Thoracic aorta (tissue), 2 donors: ENCODE data around the gene CACNA2D3. TPM values are rescaled to one million over a fixed set of nuclear protein-coding genes. Genes with fewer than 3 reads are reported as not detected.

Experiments
- ATAC-seq: fragments of 150-250 bp; one replicate; pipeline ENCODE4 v1.8.0; 2017; ENCODE audit warnings: low read depth; ENCODE audit not compliant: insufficient number of reproducible peaks, low FRiP score
- DNase-seq: peaks from one replicate; pipeline ENCODE4 v3.0.0-alpha.2; 2020; ENCODE audit warnings: low spot score
- H3K27ac ChIP-seq, 2 donors: fragments of 200-600 bp; sonication (generic); 1 replicate in 1 of 2; 2 replicates in 1 of 2; pipeline ENCODE4 v1.5.1; 2016; ENCODE audit warnings: mild to moderate bottlenecking in 2 of 2, moderate library complexity in 2 of 2
- H3K27me3 ChIP-seq: fragments of 200-600 bp; sonication (generic); replicated peaks from 2 replicates; pipeline ENCODE4 v1.6.0; 2016; ENCODE audit warnings: mild to moderate bottlenecking; ENCODE audit not compliant: insufficient read depth
- H3K36me3 ChIP-seq: fragments of 200-600 bp; sonication (generic); one replicate; pipeline ENCODE4 v1.5.1; 2016
- H3K4me1 ChIP-seq, 2 donors: fragments of 200-600 bp; sonication (generic); 1 replicate in 1 of 2; 2 replicates in 1 of 2; pipeline versions ENCODE4 v1.5.1 to v1.6.0; 2016; ENCODE audit warnings: low read depth in 2 of 2, mild to moderate bottlenecking in 1 of 2; ENCODE audit not compliant: control insufficient read depth in 1 of 2
- H3K4me3 ChIP-seq: fragments of 200-600 bp; sonication (generic); 2 replicates; pipeline ENCODE4 v1.5.1; 2016; ENCODE audit warnings: mild to moderate bottlenecking
- H3K9me3 ChIP-seq: fragments of 200-600 bp; sonication (generic); 2 replicates; pipeline ENCODE4 v1.5.1; 2016
- CTCF ChIP-seq: fragments of 200-600 bp; sonication (generic); IDR thresholded peaks from one replicate; pipeline ENCODE4 v1.5.1; 2019; ENCODE audit warnings: antibody characterized with exemption
- total RNA-seq, 2 donors: library from RNA; depleted of rRNA; stranded (reverse); fragments of >200 nt; gene quantifications; one replicate each; pipeline versions ENCODE4 v1.1.0 to v1.2.3, GENCODE V29; 2016

Gene CACNA2D3
- total RNA-seq, 2 donors from 2014 or later, result 3.2 to 4.0 TPM

GRCh38 chr3:54211097-54211496 lies 88.7 kb downstream of the CACNA2D3 start:
- no peak overlapping the region for H3K27ac ChIP-seq

GRCh38 chr3:54212723-54213122 lies 90.4 kb downstream of the CACNA2D3 start:
- Histone ChIP-seq H3K36me3 (no peaks in the 10 kb centered on the region), H3K4me1 (peaks cover 0 to 4% of the 10 kb centered on the region in 2 donors), H3K27ac (no peak overlapping the region), H3K4me3 (no peak overlapping the region), H3K27me3 (no peaks in the 10 kb centered on the region), H3K9me3 (no peaks in the 10 kb centered on the region)
- ATAC-seq (no peak), DNase-seq (no peak)
- TF ChIP-seq CTCF, result no peak

More at GRCh38 chr3:54211097-54211496, 88.7 kb downstream of the CACNA2D3 start:
- no peak for TF ChIP-seq CTCF
- H3K9me3 ChIP-seq, result no peaks in the 10 kb centered on the region
- H3K4me3 ChIP-seq, result no peak overlapping the region
- H3K27me3 ChIP-seq, result no peaks in the 10 kb centered on the region
- DNase-seq (no peak), ATAC-seq (no peak)
- no peaks in the 10 kb centered on the region for H3K36me3 ChIP-seq
- peaks cover 0 to 4% of the 10 kb centered on the region in 2 donors for H3K4me1 ChIP-seq

- Histone ChIP-seq H3K4me1 (peaks cover 0 to 4% of the 10 kb centered on the region in 2 donors), H3K27me3 (no peaks in the 10 kb centered on the region)
- ATAC-seq, result no peak
These were observed 91.6 kb downstream of the CACNA2D3 start for GRCh38 chr3:54213907-54214306.

DNA sequence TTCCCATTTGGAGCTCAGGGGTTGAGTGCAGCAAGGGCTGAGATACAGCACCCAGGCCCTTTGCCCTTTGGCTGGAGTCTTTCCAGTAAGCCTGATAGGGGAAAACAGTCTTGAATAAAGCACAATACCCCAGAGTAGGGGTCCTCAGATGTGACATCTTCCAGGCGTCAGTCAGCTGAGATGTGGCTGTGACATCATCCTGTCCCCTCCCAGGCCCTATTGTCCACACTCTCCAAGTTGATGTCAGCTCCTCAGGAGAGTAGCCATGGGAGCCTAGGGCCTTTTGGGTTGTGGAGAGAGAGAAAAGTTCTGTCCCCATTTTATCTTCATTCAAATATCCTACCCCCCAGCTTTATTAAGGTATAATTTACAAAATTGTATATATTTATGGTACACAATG lies 92.5 kb downstream of the CACNA2D3 start:
- H3K27me3 ChIP-seq, result no peaks in the 10 kb centered on the region
- peaks cover 0 to 4% of the 10 kb centered on the region in 2 donors for H3K4me1 ChIP-seq
- no peak for TF ChIP-seq CTCF
- ATAC-seq, result no peak
- H3K4me3 ChIP-seq, result no peak overlapping the region
- no peak for DNase-seq
- H3K27ac ChIP-seq, result no peak overlapping the region
- H3K9me3 ChIP-seq, result no peaks in the 10 kb centered on the region
- H3K36me3 ChIP-seq, result no peaks in the 10 kb centered on the region

More at GRCh38 chr3:54213907-54214306, 91.6 kb downstream of the CACNA2D3 start:
- no peak for TF ChIP-seq CTCF
- Histone ChIP-seq H3K4me3 (no peak overlapping the region), H3K36me3 (no peaks in the 10 kb centered on the region), H3K27ac (no peak overlapping the region), H3K9me3 (no peaks in the 10 kb centered on the region)
- no peak for DNase-seq

GRCh38 chr3:54215521-54215920 lies 93.2 kb downstream of the CACNA2D3 start:
- H3K4me3 ChIP-seq, result no peak overlapping the region
- DNase-seq, result no peak
- peaks cover 0 to 4% of the 10 kb centered on the region in 2 donors for H3K4me1 ChIP-seq
- no peak overlapping the region for H3K27ac ChIP-seq
- no peak for TF ChIP-seq CTCF
- no peaks in the 10 kb centered on the region for H3K27me3 ChIP-seq
- no peaks in the 10 kb centered on the region for H3K36me3 ChIP-seq
- H3K9me3 ChIP-seq, result no peaks in the 10 kb centered on the region
- no peak for ATAC-seq
